Non-pigmented ciliary epithelial cell (primary cell): Measurements from ENCODE around the gene MAN2C1.
"Not testable (repeated sequence)": the region's sequence is repeated elsewhere in the genome, so short reads cannot be mapped to it uniquely, and the experiment has no call there.

Experiments
- DNase-seq: peaks from one replicate; pipeline ENCODE4 v3.0.0-alpha.2; 2010; ENCODE audit warnings: low read depth

The MAN2C1 gene

DNA sequence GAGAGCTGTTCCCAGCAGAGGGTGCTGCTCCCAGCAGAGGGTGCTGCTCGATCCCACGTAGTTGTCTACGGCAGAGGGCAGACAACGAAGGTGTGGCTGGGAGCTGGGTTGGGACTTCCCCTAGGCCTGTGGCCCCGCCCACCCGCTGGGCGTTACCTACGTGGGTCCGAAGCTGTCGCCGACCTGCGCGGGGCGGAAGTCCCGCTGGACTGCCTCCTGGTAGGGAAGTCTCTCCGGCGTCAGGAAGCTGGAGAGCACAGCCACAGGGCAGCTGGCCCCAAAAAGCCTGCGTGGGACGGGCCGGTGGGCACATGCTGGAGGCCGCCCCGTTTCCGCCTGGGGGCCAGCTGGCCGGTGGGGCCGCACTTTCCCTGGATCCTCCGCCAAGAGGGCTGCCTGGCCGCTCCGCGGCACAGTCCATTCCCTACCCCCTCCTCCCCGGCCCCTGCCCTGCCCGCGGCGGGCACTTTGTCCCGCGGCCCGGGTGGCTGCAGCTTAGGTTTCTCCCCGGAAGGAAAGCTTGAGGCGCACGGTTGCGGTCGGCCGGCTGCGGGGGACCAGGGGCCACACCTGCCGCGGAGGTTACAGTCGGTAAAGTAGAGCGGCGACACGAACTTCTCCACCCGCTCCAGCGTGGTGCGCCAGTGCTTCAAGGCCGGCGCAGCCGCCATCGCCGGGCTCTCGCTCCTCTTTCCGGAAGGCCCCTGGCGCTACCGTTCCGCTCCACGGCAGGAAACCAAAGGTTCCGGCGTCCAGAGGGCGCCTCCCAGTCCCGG, at the start of gene MAN2C1:
MAN2C1 (minus strand) TSS at position 695 of the 776 bp plus-strand sequence; CDS start at position 671, 24 bp downstream.
- DNase-seq, result peak; percentile 88

DNA sequence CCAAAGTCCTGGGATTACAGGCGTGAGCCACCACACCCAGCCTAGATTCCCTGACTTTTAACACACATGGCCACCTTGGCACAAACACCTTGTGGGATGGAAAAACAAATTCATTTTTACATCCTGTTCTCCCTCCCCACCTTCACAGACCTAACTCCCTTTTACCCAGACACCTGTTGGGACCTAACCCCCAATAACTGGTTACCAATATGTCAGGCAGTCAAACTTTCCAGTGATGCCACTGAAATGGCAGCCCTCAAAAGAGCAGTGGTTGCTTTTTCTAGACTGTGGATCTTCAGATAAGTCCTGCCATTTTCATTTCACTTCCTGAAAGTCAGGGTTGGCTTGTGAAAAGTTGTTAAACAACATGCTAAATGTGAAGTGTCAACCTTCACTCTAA, 48.2 kb upstream of the MAN2C1 start:
- no peak for DNase-seq

DNA sequence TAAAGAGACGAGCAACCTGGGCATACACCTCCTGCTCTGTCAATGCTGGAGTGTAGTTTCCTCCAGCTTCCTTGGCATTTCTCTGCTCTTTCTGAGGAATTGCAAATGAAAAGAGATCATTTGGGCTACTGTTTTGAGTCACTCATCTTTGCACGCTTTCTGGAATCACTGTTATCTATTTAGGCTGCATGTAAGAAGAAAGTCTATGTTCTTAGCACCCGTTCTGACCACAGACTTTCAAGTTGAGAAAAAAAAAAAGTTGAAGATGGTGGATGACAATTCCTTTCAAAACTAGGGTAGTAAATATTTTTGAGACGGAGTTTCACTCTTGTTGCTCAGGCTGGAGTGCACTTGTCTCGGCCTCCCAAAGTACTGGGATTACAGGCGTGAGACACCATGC, 41.8 kb upstream of the MAN2C1 start:
- no peak for DNase-seq

DNA sequence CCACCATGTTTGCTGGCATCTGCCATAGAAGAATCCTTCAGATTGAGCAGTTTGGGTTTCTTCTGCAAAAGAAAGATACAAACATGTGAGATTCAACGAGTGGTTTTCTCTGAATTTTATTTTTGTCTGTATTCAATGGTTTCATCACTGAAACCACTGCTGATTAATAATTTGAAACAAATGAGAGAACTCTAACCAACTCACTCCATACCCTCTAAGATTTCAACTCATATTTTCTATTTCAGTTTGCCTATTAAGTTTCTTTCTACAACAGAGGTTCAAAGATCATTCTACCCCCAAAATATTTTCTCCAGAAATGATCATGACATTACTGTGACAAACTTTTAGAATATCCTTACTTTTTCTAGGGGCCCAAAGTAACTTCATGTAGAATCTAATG, 38.7 kb upstream of the MAN2C1 start:
- no peak for DNase-seq

DNA sequence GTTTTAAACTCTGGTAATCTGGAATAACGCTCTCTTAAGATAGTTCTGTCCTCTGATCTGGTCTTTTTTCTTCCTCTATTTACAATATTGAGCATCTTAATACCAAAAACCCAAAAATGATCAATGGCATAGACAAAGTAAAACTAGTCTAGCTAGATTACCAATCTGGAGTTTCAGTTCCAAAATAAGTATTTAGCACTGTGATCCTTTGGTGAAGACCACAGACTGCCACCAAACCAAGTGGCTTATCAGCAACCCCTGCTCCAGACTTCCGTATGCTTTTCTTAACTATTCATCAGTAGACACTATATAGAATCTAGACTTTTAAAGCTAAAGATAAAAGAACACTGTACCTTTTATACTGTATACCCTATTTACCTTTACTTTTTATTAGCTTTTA, 35.5 kb upstream of the MAN2C1 start:
- no peak for DNase-seq

DNA sequence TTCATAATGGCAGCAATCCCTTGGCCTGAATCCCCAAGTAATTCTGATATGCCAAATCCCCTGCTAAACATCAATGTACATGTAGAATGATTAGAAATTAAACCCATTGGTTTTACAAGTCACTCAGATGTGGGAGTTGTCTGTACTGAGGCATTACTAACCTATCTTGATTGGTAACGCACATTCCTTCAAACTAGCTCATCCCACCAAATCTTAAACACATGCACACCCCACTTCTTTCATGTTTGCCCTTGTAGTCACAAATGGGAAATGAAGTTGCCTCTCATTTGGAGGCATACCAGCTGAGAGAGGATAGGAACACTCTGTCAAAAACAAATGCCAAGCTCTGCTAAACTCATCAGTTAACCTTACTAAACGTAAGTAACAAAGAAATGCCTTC, 29.1 kb upstream of the MAN2C1 start:
- peak; percentile 26 for DNase-seq

DNA sequence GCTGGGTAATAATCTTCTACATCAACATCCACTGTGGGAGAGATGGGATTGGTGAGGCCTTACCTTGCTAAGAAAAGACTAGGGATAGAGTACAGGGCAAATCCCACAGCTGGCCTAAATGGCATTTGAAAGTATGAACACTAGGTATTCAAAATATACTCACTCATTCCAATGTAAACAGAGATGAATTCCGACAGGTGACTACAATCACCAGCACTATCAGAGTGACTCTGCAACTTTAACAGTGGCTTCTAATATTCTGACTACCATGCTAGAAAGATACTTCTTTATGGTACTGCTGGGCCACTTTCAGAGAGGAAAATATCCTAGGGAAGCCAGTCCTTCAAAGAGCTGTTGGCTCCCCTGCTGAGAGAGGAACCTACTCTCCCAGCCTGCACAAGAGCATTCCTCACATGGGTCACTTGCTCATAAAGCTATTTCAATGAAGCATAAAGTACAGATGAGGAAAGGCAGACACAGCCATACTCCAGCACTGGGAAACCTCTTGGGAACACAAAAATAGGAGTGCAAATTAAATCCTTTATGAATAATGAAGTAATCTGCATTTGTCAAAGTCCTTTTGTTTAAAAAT, 21.5 kb upstream of the MAN2C1 start:
- DNase-seq, result peak; percentile 19

DNA sequence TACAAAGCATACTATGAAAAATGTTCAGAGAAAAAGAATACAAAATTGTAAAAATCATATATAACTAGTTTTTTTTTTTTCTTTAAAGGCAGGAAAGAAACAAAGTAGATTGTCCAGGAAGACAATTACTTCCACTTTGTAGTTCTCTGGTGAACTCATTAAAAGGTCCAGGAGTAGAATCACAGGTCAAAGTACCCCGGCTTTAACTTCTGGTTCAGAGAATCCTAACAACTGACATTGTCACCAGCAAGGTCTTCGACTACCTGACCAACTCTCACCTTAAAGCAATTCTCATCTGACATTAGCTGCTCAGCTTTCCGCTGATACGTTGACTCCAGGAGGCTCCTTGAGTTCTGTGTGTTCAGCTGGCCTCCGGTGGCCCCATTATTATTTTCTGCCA, 15.6 kb upstream of the MAN2C1 start:
- not testable (repeated sequence) for DNase-seq

DNA sequence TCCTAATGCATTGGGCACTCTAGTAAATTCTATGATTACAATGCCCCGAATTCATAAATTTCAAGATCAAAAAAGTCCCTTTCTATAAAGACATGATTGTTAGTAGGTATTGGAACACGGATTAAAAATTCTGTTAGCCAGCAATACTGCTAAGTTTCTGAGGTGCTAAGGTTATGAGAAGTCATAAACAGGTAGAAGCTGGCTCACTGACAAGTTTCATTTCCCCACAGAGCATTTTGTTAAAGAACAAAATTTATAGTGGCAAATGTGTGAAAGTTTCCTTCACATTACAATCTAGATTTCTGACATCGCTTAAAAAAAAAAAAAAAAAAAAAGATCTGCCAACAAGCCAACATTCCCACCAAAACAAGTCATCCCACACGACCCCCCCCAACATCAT, 12.4 kb upstream of the MAN2C1 start:
- no peak for DNase-seq

DNA sequence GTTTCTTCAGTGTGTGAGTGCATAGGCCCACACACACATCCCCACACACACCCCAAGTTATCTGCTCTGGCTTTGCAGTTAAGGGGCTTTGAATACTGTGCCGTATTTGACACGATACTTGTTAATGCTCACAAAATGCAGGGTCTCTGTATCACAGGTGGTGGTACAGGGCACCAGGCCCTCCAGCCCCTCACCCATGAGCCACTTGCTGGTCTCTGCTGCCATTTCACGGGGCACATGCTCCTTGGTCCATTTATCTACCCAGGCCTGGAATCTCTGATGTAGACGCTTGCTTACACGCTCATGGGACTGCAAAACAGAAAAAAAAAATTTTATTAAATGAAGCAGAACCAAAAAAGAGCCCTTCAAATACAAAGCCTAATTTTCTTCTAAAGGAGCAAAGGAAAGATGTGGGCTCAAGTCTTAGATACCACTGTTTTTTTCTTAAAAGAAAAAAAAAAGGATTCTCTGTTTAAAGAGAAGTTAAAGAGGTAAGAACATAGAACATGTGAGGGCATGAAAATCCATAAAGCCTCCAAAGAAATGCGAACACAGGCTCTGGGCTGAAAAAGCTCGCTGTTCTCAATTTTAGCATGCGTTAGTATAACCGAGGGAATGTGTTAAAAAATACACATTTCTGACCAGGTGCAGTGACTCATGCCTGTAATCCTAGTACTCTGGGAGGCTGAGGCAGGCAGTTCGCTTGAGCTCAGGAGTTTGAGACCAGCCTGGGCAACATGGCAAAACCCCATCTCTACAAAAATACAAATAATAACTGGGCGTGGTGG, 3.7 kb upstream of the MAN2C1 start:
- no peak for DNase-seq

DNA sequence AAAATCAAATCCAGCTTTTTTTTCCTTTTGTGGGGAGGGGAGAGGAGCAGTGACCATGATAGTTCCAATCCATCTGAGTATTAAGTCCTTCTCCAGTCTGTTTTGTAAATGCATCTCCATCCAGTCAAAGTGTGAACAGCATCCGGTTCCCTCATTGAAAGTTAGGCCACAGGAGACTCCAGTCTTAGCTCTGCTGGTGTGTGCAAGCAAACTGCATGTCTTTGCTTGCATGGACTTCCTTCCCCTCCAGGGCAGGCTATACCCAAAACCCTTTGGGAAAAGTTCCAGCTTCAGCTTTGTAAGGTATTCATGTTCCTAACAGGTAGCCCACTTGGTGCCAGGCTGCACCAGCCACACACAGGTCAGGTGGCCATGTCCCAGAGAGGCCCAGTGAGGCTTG, 3.1 kb upstream of the MAN2C1 start:
- DNase-seq, result no peak

DNA sequence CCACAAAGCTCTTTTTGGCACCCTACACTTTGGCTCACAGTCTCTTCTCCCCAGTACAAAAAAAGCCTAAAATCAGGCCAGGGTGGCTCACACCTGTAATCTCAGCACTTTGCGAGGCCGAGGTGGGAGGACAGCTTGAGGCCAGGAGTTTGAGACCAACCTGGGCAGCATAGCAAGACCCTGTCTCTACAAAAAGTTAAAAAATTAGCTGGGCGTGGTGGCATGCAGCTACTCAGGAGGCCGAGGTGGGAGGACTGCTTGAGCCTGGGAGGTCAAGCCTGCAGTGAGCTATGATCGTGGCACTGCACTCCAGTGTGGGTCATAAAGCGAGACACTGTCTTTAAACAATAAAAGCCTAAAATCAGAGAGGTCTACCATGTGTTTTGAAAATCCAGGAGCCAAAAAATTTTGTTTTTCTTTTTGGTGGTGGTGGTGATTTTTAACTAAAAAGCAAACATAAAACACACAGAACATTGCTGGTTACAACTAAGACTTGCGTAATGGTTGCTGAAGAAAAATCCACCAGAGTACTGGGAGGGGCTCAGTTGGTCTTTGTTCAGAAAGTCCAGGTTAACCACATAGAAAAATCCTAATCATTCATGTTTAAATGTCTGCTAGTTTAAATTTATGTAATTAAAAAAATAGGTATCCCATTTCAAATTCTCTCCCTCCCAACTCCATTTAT, 1.6 kb upstream of the MAN2C1 start:
- no peak for DNase-seq

DNA sequence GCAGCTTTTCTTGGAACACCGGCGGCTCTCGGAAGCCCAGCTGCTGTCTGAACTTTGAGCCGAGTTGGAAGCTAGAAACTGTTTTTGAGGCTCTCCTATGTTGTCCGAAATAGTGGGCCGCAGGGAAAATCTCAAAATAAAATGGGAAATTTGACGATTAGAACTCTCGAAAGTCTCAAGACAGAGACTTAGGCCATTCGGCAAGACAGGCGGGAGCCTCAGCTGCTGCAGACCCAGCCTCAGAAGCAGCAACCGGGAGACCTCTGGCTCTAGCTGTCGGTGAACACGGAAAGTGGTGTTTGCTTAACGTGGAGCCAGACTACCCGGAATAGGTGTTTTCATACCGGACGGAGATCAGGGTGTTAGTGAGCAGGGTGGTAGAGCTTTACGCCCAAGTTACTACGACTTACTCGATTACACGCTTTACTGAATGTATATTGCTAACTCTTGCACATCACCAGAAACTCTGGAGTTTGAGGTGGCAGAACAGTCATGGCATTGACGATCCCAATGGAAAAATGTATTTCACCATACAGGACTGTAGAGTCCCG, 357 bp upstream of the MAN2C1 start:
- DNase-seq, result no peak

DNA sequence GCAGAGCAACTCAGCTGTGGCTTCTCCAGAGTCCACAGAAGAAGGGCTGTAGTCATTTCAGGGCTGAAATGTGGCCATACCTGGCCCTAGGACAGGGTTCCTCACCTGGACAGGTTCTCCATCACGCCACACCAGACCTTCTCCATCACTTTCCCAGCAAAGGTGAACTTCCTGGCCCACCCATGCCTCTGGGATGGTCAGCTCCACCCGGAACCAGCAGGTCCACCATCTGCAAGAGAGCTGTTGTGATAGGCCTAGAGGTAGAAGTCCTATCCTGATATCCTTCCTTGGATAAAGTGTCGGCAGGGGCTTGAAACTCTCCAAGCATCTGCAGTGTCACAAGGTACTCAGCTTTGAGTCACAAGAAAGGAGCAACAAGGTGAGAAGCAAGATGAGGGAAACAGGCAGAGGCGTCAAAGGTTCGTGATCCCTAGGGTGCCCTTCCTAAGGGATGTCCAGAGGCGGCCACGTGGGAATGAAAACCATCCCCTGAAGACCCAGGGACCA, 948 bp downstream of the MAN2C1 start:
- no peak for DNase-seq

DNA sequence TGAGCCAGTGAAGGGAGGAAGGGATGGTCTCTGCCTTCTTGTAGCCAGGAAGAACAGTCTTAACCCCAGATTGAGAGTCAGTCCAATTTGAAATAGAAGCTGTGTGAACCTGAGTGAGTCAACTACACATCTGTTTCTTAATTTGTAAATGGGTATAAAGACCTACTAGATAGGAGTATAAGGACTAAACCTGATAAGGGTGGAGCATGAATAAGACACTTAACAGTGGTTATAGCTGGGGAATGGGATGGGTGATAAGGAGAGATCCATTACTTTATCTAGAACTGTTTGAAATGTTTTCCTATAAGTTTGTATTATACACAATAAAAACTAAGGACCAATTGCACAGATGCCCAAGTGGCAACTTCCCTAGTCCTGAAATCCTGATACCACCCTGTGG, 1.4 kb downstream of the MAN2C1 start:
- DNase-seq, result no peak

DNA sequence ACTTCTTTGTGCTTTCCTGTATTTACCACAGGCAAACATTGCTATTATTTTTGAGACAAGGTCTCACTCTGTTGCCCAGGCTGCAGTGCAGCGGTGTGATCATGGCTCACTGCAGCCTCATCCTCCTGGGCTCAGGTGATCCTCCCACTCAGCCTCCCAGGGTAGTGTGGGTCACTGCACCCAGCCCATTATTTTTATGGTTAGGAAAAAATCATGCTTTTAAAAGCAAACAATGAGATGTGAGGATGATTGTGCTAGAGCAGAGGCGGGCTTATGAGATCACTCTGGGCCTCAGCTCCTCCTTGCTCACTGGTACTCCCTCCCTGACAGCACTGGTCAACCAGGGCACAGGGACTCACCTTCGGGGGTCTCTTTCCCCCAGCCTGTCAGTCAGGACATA, 2.2 kb downstream of the MAN2C1 start:
- no peak for DNase-seq

DNA sequence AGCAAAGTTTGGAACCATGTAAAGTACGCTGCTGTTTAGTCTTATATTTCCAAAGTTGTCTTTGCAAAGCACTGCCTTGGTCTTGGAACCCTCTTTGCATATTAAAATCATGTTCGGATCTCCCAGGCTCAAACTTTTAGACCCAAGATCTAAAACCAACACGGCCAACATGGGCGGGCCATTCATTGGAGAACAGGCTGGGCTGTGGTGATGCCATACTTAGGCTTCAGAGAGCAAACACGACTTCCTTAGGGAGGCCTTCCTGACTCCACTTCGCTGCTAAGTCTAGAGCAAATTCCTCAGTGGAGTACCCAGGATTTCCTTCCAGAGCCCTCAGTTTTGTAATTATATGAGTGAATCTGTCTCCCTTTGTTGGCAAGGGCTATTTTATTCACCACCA, 3.5 kb downstream of the MAN2C1 start:
- DNase-seq, result no peak

DNA sequence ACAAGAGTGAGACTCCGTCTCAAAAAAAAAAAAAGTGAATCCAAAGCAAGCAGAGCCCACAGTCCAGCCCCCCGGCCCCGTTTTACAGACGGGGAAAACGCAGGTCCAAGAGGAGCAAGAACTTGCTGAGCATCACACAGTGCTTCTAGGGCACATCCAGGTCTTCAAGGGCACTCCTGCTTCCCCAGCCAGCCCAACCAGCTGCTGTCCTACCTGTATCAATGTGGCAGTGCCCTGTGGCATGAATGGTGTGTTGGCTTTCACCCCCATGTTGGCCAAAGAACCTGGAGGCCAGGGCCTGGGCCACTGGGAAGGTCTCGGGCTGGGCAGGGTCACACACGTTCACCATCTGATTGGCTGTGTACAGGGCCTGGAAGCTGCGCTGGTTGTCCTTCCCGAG, 4.6 kb downstream of the MAN2C1 start:
- DNase-seq, result no peak

DNA sequence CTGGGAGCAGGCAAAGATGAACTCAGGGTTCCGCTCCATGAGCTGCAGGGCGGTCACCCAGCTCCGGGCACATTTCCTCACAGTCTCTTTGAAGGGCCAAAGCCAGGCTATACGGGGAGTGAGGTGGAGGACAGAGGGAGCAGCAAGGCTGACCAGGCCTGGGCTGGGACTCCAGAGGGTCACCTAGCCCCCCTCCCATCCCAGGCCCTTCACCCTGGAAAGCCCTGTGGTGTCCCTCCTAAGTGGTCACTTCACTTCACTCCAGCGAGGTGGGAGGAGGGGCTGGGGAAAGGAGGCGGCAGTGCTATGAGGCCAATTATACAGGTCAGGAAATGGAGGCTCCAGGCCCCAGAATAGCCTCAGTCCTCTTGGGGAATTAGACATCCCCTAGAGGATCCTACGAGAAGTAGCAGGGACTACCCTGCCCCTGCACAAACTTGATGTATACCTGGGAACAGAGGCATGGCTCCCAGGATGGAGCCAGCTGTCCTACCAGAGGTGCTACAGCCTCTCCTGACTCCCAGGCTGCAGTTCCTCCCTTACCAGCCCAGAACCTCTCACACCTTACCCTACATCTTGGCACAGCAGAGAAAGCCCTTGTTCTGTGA, 5.7 kb downstream of the MAN2C1 start:
- no peak for DNase-seq

DNA sequence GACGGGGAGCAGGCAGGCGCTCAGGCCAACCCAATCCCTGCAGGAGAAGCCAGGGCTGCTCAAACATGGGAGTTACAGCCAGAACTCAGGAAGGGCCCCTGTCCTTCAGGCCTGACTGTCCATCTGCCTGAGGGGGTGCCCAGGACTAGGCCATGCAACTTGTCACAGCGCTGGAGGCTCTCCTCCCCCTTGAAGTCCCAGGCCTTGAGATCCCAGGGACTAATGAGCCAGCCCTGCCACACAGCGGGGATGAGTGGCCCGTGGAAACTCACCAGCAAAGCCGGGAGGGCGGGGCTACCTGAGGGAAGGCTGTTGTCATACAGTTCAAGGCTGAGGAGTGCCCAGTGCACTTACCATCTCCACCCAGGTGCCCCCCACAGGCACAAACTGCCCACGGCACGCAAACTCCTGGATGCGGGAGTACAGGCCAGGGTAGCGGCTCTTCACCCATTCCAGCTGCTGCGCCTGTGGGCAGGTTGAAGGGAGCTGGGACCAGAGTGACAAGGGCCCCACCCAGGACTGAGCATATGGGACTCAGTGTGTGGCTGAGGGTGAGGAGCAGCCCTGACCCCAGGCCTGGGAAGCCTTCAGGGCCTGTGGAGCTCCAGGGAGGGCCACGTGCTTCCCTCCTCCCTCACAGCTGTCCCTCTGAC, 6.3 kb downstream of the MAN2C1 start:
- DNase-seq, result no peak

DNA sequence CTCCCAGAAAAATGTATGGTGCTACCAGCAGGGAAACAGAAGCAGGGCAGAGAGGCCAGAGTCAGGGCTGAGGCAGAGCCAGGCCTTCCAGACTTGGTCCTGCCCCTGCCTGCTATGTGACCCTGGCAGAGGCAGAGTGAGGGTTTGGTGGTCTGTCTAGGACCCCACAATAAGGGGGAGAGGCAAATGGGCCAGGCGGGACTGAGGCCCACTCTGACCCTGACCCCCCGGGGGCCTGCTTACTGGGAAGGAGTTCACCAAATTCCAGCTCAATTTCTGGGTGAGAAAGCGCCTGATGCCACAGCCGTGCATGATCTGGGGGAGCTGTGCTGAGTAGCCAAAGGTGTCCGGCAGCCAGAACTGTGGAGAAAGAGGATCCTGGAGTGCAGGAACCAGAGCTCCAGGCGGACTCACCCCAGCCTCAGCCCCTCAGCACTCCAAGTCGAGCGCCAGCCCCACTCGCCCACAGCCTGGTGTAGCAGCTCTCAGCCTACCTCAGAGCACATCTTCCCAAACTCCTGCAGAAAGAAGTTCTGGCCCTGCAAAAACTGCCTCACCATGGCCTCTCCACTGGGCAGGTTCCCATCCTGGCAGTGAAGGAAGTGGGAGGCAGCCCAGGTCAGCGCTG, 6.9 kb downstream of the MAN2C1 start:
- DNase-seq, result no peak
